ENCODE data around the gene CYSLTR1.
"Not testable (repeated sequence)": the region's sequence is repeated elsewhere in the genome, so short reads cannot be mapped to it uniquely, and the experiment has no call there.

The CYSLTR1 gene

GRCh38 chrX:78327370-78328086, at the start of gene CYSLTR1:
Gene CYSLTR1 (minus strand): TSS chrX:78327611. CDS start chrX:78273746, 53,865 bp downstream.
- DNase-seq (ENCODE audit: low read depth, low spot score), result no peak

DNA sequence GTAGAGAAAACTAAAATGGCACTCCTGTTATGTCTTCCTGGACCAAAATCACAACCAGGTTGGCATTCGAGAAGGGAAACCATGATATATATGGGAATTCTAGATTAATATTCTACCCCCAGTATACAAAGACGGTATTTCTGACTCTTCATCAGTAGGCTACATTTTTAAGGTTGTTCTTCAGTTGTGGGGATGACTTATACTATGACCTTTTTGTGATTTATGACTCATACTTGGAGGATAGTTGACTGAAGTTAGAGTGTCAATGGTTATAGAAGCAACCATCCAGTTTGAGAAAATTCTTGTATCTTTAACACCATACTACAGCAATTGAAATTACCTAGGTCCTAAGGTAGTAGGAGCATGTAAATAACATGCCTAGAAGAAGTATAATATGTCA, 49.8 kb upstream of the CYSLTR1 start:
- no peak for DNase-seq (ENCODE audit: low read depth, low spot score)

DNA sequence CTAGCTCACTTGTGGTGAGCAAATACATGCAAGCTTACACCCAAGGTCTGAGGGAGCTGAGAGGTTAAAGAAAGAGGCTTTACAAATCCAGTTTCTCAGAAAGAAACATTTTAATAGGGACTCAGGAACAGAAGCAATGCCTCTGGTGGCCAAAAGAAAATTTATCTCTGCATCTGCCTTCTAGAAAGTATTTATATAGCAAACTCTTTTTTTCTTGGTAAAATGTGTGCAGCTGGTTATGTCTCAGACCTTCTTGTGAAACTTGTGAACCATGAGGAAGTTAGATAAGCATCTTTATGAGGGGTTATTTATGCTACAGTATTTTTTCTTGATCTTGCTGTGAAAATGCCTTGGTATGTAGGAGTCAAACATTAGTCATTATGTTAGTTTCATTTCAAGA, 48.5 kb upstream of the CYSLTR1 start:
- DNase-seq (ENCODE audit: low read depth, low spot score), result no peak

DNA sequence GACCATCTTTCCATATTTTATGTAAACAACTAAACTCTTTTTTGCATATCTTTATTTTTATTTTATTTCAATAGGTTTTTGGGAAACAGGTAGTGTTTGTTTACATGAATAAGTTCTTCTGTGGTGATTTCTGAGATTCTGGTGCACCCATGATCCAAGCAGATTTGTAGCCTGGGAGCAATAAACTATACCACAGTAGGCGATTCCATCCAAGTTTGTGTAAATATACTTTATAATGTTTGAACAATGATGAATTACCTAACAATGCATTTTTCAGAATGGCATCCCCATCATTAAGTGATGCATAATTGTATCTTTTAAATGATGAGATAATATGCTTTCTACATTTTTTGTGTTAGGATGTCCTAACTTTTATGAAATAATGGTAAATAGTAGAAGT, 39.2 kb upstream of the CYSLTR1 start:
- DNase-seq (ENCODE audit: low read depth, low spot score), result no peak

DNA sequence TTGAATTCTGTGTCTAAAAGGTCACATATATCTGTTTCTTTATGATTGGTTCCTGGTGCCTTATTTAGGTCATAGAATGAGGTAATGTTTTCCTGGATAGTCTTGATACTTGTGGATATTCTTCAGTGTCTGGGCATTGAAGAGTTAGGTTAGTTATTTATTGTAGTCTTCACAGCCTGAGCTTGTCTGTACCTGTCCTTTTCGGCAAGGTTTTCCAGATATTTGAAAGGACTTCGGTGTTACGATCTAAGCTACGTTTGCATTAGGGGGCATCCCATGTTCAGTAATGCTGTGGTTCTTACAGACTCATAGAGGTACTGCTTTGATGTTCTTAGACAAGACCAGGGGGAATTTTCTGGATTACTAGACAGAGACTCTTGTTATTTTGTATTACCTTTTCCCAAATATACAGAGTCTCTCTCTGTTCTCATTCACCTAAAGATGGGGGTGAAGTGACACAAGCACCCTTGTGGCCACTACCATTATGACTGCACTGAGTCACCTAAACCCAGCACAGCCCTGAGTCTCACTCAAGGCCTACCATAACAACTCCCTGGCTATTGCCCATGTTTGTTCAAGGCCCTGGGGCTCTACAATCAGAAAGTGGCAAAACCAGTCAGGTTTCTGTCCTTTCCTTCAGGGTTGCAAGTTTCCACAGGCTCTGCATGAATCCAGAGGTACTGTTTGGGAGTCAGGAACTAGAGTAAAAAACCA, 30.1 kb upstream of the CYSLTR1 start:
- DNase-seq (ENCODE audit: low read depth, low spot score), result no peak

GRCh38 chrX:78333521-78333920, 6.1 kb upstream of the CYSLTR1 start:
- DNase-seq (ENCODE audit: low read depth, low spot score), result no peak

GRCh38 chrX:78331708-78332107, 4.3 kb upstream of the CYSLTR1 start:
- DNase-seq (ENCODE audit: low read depth, low spot score), result no peak

GRCh38 chrX:78330540-78330939, 3.1 kb upstream of the CYSLTR1 start:
- no peak for DNase-seq (ENCODE audit: low read depth, low spot score)

DNA sequence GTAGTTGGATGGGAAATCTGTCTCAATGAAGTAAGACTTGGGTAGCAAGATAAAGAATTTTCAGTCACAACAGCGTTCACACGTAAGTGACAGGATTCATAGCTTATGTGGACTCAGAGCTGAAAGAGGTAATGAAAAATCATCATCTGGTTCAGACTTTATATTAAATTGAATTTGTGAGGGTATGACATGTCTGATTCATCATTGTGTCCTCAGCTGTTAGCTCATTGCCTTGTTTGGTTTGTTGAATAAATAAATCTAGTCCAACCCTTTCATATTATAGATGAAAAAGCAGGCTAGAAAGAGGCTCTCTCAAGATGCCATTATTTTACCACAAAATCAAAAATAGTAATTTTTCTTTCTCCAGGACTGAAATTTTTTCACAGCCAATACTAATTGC, 2.7 kb upstream of the CYSLTR1 start:
- no peak for DNase-seq (ENCODE audit: low read depth, low spot score)

DNA sequence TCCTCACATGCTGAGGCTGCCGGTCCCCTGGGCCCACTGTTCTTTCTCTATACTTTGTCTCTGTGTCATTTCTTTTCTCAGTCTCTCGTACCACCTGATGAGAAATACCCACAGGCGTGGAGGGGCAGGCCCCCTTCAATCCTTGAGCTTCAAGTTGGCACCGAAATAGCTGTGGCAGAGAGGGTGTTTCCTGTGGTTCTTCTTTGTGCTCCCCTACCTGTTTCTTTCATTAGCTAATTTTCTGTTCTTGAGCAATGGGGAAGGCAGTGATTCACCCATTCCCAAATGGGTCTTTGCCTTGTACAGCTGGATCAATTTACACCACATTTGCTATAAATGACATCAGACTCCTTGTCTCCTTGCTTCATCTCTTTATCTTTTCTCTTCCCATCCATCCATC, 2.1 kb upstream of the CYSLTR1 start:
- no peak for DNase-seq (ENCODE audit: low read depth, low spot score)

GRCh38 chrX:78326401-78326800, 1.0 kb downstream of the CYSLTR1 start:
- no peak for DNase-seq (ENCODE audit: low read depth, low spot score)

GRCh38 chrX:78322863-78323262, 4.5 kb downstream of the CYSLTR1 start:
- no peak for DNase-seq (ENCODE audit: low read depth, low spot score)

DNA sequence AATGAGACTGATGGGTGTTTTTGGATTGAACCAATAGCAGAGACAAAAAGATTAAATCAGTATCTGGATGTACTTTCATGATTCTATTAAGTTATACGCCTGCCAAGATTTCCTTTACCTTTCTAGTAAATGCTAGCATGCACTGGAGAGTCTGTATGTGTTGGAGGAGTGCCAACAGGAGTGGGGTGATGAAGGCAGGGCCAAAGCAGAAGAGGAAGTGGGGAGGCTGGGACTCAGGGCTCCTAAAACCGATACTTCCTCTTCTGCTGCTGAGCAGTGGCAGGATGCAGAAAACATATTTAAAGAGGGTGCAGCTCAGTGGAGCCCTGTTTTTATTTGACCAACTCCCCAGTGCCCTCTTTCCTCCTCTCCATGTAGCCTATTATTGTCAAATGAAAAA, 5.6 kb downstream of the CYSLTR1 start:
- no peak for DNase-seq (ENCODE audit: low read depth, low spot score)

GRCh38 chrX:78316265-78316664, 11.1 kb downstream of the CYSLTR1 start:
- no peak for DNase-seq (ENCODE audit: low read depth, low spot score)

- DNase-seq (ENCODE audit: low read depth, low spot score), result no peak
Observed at GRCh38 chrX:78315745-78316144, 11.7 kb downstream of the CYSLTR1 start.

GRCh38 chrX:78314561-78314960, 12.8 kb downstream of the CYSLTR1 start:
- DNase-seq (ENCODE audit: low read depth, low spot score), result no peak

- no peak for DNase-seq (ENCODE audit: low read depth, low spot score)
Observed at GRCh38 chrX:78313526-78313925, 13.9 kb downstream of the CYSLTR1 start.

DNA sequence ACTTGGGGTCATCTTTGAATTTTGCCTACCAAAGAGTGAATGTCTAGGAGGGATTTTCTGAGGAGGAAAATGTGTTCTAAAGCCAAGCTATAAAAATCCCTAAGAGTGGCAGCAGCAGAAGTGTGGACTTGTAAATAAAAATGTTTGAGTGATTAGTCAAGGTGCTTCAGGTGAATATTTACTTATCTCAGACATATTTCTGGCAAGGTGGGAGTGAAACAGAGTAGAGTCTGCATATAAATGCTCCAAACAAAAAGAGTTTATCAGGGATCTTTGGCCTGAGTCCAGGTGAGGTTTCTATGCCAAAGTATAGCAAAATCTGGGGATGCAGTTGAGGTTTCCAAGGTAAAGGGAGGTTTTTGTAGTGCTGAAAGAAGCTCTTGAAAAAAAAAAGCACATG, 19.7 kb downstream of the CYSLTR1 start:
- DNase-seq (ENCODE audit: low read depth, low spot score), result no peak

DNA sequence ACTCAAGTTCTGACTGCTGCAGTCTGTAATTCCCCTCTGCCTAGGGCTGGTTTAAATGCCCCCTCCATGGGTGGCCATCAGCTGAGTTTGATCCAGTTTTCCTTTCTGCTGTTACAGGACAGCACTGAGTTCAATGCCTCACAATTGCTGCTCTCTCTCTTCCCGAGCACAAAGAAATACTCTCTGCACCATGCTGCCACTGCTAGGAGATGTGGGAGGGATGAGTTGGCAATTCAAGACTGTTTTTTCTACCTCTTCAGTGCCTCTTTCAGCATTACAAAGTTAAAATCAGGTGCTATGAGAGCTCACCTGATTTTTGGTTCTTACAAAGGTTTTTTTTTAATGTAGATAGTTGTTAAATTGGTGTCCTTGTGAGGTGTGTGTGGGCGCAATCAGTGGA, 24.3 kb downstream of the CYSLTR1 start:
- DNase-seq (ENCODE audit: low read depth, low spot score), result no peak

DNA sequence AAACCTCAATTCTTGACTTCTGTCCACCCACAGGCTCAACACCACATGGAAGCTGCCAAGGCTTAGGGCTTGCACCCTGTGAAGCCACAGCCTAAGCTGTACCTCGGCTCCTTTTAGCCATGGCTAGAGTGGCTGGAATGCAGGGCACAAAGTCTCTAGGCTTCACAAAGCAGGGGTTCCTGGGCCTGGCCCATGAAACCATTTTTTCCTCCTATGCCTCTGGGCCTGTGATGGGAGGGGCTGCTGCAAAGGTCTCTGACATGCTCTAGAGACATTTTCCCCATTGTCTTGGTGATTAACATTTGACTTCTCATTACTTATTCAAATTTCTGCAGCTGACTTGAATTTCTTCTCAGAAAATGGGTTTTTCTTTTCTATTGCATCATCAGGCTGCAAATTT, 26.5 kb downstream of the CYSLTR1 start:
- DNase-seq (ENCODE audit: low read depth, low spot score), result not testable (repeated sequence)

- no peak for DNase-seq (ENCODE audit: low read depth, low spot score)
Observed at GRCh38 chrX:78283511-78283910, 43.9 kb downstream of the CYSLTR1 start.

GRCh38 chrX:78237127-78237526, 90.3 kb downstream of the CYSLTR1 start:
- no peak for DNase-seq (ENCODE audit: low read depth, low spot score)

GRCh38 chrX:78226047-78226446, 101.4 kb downstream of the CYSLTR1 start:
- DNase-seq (ENCODE audit: low read depth, low spot score), result not testable (repeated sequence)

All from iPS DF 19.7 (cell line).